Fibroblast of mammary gland (primary cell): ENCODE results near the gene MARCHF11.

Source experiments
- DNase-seq: peaks from one replicate; pipeline ENCODE4 v3.0.0-alpha.2; 2010; ENCODE audit warnings: low read depth
- H3K4me3 ChIP-seq: 2 replicates; pipeline ENCODE4 v1.5.1; 2011; ENCODE audit warnings: low read depth, mild to moderate bottlenecking, low read length, moderate library complexity; ENCODE audit not compliant: control insufficient read depth
- TF ChIP-seq, protein P1 (sequence below): conservative IDR thresholded peaks from 2 replicates; pipeline ENCODE4 v1.5.1; 2011; ENCODE audit warnings: low read depth, low read length, inconsistent platforms; ENCODE audit not compliant: control insufficient read depth, insufficient read depth

Gene MARCHF11

GRCh38 chr5:16066320-16066719 lies 113.3 kb downstream of the MARCHF11 start:
- DNase-seq, result no peak
- TF ChIP-seq, protein P1, sequence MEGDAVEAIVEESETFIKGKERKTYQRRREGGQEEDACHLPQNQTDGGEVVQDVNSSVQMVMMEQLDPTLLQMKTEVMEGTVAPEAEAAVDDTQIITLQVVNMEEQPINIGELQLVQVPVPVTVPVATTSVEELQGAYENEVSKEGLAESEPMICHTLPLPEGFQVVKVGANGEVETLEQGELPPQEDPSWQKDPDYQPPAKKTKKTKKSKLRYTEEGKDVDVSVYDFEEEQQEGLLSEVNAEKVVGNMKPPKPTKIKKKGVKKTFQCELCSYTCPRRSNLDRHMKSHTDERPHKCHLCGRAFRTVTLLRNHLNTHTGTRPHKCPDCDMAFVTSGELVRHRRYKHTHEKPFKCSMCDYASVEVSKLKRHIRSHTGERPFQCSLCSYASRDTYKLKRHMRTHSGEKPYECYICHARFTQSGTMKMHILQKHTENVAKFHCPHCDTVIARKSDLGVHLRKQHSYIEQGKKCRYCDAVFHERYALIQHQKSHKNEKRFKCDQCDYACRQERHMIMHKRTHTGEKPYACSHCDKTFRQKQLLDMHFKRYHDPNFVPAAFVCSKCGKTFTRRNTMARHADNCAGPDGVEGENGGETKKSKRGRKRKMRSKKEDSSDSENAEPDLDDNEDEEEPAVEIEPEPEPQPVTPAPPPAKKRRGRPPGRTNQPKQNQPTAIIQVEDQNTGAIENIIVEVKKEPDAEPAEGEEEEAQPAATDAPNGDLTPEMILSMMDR, result no peak
- no peak overlapping the region for H3K4me3 ChIP-seq

- TF ChIP-seq, protein P1, result no peak
- no peak for DNase-seq
- H3K4me3 ChIP-seq, result no peak overlapping the region
These were observed 113.8 kb downstream of the MARCHF11 start for GRCh38 chr5:16065831-16066230.

- no peak overlapping the region for H3K4me3 ChIP-seq
- TF ChIP-seq, protein P1, result no peak
- DNase-seq, result no peak
These were observed 115.3 kb downstream of the MARCHF11 start for GRCh38 chr5:16064135-16064893.

DNA sequence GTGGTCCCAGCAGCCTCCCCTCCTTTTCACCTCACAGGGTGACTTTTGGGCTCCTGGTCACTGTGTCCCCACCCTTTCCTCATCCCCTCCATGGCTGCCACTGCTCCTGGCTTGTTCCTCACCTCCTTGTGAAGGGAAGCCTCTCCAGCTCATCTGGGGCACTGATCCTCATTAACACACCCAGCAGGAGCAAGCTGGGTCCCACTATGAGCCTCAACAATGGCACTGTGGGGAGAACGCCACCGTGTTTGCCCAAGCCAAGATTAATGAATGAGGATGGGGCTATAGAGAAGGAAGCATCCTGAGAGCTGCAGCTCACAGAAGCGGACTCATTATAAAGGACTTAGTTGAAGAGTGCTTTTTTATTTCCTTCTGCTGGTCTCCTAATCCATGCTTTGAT lies 118.4 kb downstream of the MARCHF11 start:
- DNase-seq, result no peak
- TF ChIP-seq, protein P1, result no peak
- no peak overlapping the region for H3K4me3 ChIP-seq

DNA sequence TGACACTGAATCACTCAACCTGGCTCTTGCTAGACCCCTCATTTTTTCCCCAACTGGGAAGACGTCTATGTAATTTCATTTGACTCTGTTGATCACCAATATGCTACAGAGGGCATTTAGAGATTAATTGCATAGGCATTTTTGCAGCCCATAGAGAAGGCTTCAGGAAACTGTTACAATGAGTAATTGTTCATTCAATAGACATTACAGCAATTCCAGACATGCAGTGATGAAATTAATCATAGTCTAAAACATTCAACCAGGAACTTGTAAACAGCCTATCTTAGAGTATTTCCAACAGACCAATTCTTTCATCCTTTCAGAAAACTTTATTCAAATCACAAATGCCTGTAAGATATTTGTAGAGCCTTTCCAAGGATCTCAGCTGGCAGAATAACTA lies 122.3 kb downstream of the MARCHF11 start:
- DNase-seq, result no peak
- TF ChIP-seq, protein P1, result no peak
- H3K4me3 ChIP-seq, result no peak overlapping the region

DNA sequence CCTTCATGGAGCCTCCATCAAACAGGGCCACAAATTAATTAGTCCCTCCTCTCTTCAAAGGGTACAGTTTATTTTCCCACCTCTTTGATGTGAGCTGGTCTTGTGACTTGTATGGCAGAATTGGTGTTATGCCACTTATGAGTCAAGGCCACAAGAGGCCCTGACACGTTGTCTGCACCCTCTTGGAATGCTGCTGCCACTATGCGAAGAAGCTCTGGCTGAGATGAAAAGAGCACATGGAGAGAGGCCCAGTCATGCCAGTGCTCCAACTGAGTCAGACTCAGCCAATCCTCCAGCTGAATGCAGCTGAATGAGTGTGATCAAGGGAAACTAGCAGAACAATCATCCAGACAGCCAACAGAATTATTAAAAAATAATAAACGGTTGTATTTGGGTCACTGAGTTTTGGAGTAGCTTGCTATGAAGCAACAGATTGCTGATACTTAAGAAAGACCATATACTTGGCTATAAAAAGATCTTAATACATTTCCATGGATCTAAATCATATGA lies 128.3 kb downstream of the MARCHF11 start:
- TF ChIP-seq, protein P1, result no peak
- no peak for DNase-seq
- H3K4me3 ChIP-seq, result no peak overlapping the region
